A673 (cell line): ENCODE measurements around the gene SLC39A2.

Experiments
- EZH2 ChIP-seq: fragments of 200-600 bp; sonication (generic); IDR thresholded peaks from 2 replicates; pipeline ENCODE4 v1.6.1; 2017; ENCODE audit warnings: borderline replicate concordance, low read depth, mild to moderate bottlenecking, mixed read lengths, antibody characterized with exemption, low read length; ENCODE audit not compliant: poor library complexity, severe bottlenecking
- TF ChIP-seq, protein P1 (sequence below): fragments of 300-800, 200-600 bp; sonication (generic); conservative IDR thresholded peaks from 2 replicates; pipeline ENCODE4 v1.5.1; 2017; ENCODE audit warnings: low read depth, mild to moderate bottlenecking, antibody characterized with exemption, low read length, moderate library complexity, mixed read lengths

DNA sequence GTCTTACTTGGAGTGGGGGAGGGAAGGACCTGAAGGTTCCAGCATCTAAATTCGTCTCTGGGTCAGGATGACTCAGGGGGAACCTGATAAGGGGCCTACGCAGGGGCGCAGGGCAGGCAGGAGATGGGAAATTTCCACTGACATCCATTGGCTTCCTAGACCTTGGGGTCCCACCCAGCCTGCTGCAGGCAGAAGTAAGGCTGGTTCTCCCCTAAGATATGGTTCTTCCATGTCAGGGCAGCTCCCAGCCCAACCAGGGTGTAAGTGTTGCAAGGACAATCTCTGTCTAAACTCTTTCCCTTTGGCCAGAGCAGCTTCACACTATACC, 27.9 kb downstream of the SLC39A2 start:
- TF ChIP-seq, protein P1, sequence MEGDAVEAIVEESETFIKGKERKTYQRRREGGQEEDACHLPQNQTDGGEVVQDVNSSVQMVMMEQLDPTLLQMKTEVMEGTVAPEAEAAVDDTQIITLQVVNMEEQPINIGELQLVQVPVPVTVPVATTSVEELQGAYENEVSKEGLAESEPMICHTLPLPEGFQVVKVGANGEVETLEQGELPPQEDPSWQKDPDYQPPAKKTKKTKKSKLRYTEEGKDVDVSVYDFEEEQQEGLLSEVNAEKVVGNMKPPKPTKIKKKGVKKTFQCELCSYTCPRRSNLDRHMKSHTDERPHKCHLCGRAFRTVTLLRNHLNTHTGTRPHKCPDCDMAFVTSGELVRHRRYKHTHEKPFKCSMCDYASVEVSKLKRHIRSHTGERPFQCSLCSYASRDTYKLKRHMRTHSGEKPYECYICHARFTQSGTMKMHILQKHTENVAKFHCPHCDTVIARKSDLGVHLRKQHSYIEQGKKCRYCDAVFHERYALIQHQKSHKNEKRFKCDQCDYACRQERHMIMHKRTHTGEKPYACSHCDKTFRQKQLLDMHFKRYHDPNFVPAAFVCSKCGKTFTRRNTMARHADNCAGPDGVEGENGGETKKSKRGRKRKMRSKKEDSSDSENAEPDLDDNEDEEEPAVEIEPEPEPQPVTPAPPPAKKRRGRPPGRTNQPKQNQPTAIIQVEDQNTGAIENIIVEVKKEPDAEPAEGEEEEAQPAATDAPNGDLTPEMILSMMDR, result no peak
- TF ChIP-seq EZH2, result no peak
